Gastrocnemius medialis (tissue), 4 donors: ENCODE measurements around the gene SP1.

Source experiments
- CTCF ChIP-seq, 5 experiments: fragments of 450-650 bp in 3 of 5; fragments of 200-600 bp in 2 of 5; sonication (generic) in 2 of 5; IDR thresholded peaks in 4 of 5; conservative IDR thresholded peaks in 1 of 5; 1 replicate in 4 of 5; 2 replicates in 1 of 5; pipeline ENCODE4 v1.5.1; 2016 to 2019; ENCODE audit warnings: antibody characterized with exemption in 5 of 5, mild to moderate bottlenecking in 3 of 5, moderate library complexity in 3 of 5
- POLR2A ChIP-seq, 2 donors: fragments of 450-650 bp; IDR thresholded peaks; one replicate each; pipeline ENCODE4 v1.6.1; 2017; ENCODE audit warnings: antibody characterized with exemption in 2 of 2, mild to moderate bottlenecking in 2 of 2, moderate library complexity in 2 of 2

- TF ChIP-seq CTCF (IDR thresholded peaks at IDR 0.05 in 4 of 5, conservative IDR thresholded peaks at IDR 0.05 in 1 of 5) (no peak), POLR2A (IDR thresholded peaks at IDR 0.05) (no peak)
Measured at GRCh38 chr12:53428741-53429140, 48.8 kb downstream of the SP1 start.
